HL-60 (cell line): ENCODE data around the gene ATP8B3.

ENCODE experiments used
- CTCF ChIP-seq: IDR thresholded peaks from one replicate; pipeline ENCODE4 v1.5.1; 2011; ENCODE audit warnings: low read length, control low read depth, inconsistent platforms; ENCODE audit not compliant: insufficient read depth
- POLR2AphosphoS5 ChIP-seq: IDR thresholded peaks from 2 replicates; pipeline ENCODE4 v1.6.1; 2012; ENCODE audit warnings: low read depth
- SPI1 ChIP-seq: IDR thresholded peaks from 2 replicates; pipeline ENCODE4 v1.6.1; 2012; ENCODE audit warnings: low read depth, mild to moderate bottlenecking, borderline replicate concordance
- TF ChIP-seq, protein P1 (sequence below): IDR thresholded peaks from 2 replicates; pipeline ENCODE4 v1.6.1; 2012; ENCODE audit warnings: low read depth; ENCODE audit not compliant: insufficient replicate concordance

GRCh38 chr19:1763648-1764639 lies 48.1 kb downstream of the ATP8B3 start:
- TF ChIP-seq CTCF (no peak), POLR2AphosphoS5 (no peak), SPI1 (no peak)
- TF ChIP-seq, protein P1, sequence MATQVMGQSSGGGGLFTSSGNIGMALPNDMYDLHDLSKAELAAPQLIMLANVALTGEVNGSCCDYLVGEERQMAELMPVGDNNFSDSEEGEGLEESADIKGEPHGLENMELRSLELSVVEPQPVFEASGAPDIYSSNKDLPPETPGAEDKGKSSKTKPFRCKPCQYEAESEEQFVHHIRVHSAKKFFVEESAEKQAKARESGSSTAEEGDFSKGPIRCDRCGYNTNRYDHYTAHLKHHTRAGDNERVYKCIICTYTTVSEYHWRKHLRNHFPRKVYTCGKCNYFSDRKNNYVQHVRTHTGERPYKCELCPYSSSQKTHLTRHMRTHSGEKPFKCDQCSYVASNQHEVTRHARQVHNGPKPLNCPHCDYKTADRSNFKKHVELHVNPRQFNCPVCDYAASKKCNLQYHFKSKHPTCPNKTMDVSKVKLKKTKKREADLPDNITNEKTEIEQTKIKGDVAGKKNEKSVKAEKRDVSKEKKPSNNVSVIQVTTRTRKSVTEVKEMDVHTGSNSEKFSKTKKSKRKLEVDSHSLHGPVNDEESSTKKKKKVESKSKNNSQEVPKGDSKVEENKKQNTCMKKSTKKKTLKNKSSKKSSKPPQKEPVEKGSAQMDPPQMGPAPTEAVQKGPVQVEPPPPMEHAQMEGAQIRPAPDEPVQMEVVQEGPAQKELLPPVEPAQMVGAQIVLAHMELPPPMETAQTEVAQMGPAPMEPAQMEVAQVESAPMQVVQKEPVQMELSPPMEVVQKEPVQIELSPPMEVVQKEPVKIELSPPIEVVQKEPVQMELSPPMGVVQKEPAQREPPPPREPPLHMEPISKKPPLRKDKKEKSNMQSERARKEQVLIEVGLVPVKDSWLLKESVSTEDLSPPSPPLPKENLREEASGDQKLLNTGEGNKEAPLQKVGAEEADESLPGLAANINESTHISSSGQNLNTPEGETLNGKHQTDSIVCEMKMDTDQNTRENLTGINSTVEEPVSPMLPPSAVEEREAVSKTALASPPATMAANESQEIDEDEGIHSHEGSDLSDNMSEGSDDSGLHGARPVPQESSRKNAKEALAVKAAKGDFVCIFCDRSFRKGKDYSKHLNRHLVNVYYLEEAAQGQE, result no peak
